Transverse colon (tissue), 3 donors: ENCODE data around the gene MRPL37.

Experiments
- EP300 ChIP-seq: sonication (generic); formaldehyde crosslinking; IDR thresholded peaks from one replicate; pipeline ENCODE4 v1.6.1; 2017; ENCODE audit warnings: antibody characterized with exemption, low read depth
- POLR2A ChIP-seq: fragments of 450-650 bp; IDR thresholded peaks from one replicate; pipeline ENCODE4 v1.6.1; 2016; ENCODE audit warnings: antibody characterized with exemption, mild to moderate bottlenecking, moderate library complexity
- TF ChIP-seq, protein P1 (sequence below), 5 experiments: fragments of 200-600 bp in 3 of 5; fragments of 450-650 bp in 2 of 5; sonication (generic) in 3 of 5; IDR thresholded peaks; 1 replicate in 2 of 5; 2 replicates in 3 of 5; pipeline ENCODE4 v1.5.1; 2016 to 2017; ENCODE audit warnings: antibody characterized with exemption in 5 of 5, inconsistent platforms in 3 of 5, mild to moderate bottlenecking in 2 of 5, moderate library complexity in 1 of 5

DNA sequence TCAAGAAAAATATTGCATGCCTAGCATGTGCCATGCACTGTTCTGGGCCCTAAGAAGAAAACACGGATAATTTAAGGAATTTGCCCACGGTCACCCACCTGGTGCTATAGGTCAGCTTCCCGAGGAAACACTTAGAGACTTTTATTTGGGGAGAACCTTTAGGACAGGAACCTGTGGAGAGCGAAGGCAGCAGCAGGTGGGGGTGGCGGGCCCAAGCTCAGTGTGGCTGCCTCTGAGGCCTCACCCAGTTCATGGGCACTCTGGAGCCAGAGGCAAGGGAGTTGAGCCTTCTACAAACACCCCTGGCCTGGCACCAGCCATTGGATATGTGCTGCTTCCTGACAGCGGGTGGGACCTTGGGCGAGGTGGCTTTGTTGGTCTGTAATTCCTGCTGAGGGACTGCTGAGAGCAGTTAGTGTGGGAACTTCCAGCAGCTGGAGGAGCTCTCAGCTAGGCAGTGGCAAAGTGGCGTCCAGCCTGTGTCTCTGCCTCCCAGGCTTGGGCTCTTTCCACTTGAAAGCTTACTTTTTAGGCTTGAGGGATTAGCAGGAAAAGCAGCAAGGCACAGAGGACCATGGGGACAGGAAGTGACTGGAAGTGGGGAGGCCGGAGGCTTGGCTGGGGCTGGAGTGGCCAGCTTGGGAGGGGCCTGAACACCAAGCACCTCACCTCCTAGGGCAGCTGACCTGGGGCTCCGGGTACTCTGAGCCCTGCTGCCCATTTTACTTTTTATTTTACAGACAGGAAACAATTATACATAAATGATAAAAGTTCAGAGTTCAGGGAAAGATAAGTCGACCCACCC is 19.1 kb downstream of the MRPL37 start:
- TF ChIP-seq EP300: no peak
- TF ChIP-seq, protein P1, sequence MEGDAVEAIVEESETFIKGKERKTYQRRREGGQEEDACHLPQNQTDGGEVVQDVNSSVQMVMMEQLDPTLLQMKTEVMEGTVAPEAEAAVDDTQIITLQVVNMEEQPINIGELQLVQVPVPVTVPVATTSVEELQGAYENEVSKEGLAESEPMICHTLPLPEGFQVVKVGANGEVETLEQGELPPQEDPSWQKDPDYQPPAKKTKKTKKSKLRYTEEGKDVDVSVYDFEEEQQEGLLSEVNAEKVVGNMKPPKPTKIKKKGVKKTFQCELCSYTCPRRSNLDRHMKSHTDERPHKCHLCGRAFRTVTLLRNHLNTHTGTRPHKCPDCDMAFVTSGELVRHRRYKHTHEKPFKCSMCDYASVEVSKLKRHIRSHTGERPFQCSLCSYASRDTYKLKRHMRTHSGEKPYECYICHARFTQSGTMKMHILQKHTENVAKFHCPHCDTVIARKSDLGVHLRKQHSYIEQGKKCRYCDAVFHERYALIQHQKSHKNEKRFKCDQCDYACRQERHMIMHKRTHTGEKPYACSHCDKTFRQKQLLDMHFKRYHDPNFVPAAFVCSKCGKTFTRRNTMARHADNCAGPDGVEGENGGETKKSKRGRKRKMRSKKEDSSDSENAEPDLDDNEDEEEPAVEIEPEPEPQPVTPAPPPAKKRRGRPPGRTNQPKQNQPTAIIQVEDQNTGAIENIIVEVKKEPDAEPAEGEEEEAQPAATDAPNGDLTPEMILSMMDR (IDR thresholded peaks at IDR 0.05): peak in 1 of 5 experiments; percentile 4
- TF ChIP-seq POLR2A: no peak
